ENCODE results near the gene DPF3.

Gene DPF3

DNA sequence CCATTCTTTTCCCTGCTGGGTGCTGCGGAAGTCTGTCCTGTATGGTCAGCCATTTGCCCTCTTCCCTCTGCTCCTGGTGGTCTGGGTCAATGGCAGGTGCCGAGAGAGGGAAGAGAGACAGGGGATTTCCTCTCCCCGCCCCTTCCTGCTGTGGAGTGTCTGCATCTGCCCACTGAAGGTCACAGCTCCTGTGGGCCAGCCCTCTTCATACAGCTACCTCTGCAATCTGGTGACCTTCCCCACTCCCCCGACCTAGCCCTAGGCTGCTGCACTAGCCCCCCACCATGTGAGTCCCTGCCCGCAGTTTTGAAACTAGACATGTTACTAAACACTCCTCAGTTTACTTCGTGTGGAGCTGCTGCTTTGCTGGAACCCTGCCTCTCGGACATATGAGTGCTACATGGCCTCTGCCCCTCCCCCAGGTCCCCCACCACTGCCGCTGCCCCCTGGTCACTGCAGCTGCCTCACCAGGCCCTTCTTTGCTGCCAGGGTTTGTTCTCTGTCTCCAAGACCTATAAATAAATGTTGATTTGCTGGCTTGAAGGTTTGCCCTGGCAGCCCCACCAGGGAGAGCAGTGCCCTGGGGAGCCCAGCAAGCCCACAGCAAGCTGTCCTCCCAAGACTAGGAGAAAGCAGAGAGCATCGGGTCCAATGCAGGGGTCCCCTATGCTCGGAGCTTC lies 102.9 kb downstream of the DPF3 start:
- DNase-seq: no peak

DNA sequence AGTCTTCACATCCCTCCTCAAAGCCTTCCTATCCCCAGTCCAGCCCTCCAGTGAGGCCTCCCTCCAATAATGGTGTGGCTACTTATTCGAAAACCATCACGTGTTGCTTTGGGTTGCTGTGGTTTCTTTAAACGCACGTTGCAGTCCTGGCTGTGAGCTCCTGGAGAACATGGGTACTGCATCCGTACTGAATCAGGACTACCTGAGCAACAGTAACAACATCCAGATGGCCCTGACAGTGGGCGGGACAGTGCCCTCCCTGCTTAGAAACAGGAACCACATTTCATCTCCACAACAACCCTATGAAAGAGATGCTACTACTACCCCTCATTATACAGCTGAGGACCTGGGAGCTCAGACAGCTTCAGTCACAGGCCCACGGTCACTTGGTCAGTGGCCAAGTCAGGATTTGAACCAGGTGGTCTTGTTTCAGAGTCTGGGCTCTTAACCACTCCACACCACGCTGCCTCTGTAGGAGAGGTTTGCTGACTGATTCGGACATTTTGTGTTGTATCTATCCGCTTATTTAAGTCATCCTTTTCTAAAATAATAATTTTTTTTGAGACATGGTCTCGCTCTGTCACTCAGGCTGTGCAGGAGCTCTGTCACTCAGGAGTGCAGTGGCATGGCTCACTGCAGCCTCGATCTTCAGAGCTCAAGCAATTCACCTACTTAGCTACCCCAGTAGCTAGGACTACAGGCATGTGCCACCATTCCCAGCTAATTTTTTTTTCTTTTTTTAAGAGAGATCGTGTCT lies 104.8 kb downstream of the DPF3 start:
- no peak for DNase-seq

DNA sequence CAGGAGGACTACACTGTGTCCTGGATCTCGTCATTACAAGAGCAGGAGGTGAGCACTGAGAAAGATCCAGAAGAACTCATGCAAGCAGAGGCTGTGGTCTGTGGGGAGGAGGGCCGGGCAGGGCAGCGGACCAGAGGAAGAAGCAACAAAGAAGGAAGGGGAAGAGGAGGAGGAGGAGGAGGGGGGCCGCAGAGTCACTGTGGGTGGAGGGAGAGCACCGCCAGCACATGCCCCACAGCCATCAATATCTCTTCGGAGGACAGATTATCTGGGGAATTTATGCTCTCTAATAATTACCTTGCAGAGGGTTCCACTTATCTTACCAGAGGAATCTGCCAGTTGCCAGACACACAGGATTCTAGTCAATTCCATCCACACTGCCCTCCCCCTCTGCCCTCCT lies 105.6 kb downstream of the DPF3 start:
- DNase-seq: no peak

DNA sequence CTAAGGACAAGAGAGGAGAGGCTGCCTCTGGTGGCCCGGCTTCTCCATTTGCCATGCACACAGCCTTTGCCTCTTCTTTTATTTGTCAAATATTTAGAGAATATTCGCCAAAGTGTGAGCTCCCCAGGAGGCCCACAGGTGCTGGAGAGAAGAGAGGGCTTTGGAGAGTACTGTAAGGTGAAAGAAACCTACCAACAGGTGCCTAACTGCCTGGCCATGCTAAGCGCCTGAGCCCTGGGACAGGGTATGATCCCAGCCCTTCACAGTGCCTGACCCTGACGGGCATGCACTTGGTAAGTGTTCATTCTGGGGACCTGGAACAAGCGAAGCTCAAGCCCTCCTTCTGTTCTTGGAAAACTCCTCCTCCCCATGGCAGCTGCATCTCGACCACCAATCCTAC lies 106.1 kb downstream of the DPF3 start:
- no peak for DNase-seq

DNA sequence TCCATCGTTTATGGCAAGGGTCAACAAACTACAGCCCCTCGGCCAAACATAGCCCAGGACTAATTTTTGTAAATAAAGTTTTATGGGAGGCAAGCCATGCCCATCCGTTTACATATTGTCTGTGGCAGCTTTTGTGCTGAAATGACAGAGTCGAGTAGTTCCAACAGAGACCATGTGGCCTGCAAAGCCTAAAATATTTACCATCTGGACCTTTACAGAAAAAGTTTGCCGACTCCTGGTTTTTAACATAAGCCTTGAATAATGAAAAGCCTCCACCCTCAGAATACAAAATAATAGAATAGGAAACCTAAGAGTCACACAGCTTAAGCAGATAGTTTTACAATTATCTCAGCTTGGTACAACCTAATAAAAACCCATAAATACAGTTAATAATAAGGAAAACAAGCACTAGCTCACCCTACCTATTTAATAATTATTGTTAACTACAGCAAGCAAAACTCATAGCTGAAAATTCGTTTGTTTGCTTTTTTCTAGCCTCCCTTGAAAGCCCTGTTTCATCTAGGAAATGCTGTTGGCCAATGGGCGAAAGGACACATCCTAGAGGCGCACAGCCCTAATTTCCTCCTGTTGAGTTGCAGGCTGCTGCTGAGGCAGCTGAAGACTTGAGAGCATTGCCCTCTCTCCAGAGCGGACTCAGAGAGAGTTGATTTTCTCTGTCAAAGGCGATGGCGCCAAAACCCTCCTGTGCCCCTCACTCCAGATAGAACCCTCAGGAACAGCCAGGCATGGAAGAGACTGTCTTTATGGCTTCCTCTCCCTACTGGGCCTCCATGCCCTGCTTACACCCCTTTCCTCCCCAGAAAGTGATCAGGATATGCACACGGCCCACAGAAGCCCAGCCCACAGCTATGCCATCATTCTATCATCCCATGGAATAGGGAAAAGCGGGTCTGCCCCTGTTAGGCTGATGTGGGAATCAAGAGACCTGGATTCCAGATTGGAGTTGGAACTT lies 107.2 kb downstream of the DPF3 start:
- no peak for DNase-seq

DNA sequence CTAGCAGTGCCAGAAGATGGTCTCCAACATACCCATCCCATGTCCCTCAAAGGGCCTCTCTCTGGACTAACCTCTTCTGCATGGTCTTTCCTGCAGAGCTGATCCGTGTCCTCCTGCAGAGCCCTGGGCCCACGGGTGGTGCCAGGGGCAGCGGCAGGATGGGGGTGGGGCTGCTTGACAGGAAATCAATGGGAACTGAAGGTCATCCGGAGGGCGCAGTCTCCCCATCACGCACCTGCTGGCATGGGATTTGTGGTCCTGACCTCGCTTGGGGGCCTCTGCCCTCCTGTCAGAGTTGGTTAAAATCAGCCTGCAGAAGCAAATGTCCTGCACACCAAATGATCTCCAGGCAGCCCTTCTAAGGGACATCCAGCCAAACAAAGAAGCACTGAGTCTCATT lies 110.2 kb downstream of the DPF3 start:
- DNase-seq: no peak

DNA sequence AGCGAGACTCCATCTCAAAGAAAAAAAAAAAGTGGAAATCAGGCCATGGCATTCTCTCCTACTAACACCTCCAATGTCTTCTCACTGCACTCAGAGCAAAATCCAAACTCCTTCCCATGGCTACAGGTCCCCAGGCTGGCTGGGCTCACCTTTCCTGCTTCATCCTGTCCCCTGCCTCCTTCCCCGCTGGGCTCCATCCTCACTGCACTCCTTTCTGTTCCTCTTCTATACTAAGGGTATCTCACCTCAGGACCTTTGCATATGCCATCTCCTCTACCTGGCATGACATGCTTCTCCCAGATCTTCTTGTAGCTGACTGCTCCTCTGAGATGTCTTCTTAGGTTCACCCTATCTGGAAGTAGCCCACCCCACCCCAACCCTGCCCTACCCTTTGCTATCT lies 111.1 kb downstream of the DPF3 start:
- DNase-seq: no peak

DNA sequence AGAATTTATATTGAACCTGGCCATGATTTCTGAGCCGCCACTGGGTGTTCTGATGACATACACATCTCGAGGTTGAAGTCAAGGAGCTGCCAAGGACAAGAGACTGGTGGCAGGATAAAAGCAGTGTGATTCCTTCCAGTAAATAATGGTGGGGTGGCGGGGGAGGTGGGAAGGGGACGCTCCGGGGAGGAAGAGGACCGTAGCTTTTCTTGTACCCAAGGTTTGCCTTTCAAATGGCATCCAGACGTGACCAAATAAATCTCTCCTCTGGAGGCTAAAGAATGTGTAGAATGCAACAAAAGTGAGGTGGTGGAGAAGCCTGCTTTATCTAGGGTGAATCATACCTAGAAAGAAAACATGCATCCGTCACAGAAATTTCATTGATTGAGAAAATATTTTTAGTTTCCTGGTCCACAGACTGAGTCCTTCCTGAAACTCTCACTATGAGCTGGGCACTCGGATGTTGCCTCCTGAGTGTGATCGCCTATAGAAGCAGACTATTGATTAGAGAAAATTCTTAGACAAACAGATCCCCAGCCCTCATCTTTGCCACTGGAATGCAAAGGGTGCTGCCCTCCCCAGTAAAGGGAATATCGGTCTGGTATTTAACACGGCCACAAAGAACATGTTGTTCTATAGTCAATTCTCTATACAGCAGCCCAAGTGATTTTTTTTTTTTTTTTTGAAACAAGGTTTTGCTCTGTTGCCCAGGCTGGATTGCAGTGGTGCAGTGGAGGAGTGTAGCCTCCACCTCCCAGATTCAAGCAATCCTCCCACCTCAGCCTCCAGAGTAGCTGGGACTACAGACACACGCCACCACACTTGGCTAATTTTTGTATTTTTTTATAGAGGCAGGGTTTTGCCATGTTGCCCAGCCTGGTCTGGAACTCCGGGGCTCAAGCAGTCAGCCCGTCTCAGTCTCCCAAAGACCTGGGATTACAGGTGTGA lies 112.1 kb downstream of the DPF3 start:
- no peak for DNase-seq

DNA sequence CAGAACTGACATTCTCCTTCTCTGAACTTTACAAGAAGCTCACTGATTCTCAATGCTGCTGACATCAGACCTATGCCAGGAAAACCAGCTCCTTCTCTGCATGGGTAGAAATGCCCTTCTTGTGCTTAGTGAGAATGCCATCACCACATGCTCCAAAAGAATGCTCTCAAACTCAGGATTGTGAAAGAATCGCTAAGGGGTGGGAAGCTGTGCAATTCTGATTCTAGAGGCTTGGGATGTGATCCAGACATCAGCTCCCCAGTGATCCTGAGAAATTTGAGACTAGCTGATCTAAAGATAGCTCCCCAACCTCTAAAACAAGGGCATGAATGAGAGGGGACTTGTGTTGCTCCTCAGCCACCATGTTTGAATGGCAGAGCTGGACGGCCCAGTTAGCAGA lies 113.2 kb downstream of the DPF3 start:
- DNase-seq: no peak

DNA sequence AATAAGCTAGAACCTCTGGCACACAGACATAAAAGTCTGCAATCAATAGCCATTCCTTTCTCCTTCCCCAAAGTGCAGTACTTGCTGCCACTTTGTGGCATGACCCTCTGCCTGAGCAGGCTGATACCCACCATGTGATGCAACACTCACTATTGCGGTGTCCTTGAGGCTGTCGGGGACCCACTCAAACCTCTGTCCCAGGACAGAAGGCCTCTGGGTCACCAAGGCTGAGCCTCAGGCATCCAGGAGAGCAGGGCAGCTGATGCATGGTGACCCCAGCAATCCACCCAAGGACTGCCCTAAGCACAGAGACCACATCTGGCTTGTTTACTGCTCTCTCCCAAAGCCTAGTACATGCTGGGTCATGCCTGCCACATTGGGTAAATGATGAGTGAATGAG lies 114.2 kb downstream of the DPF3 start:
- DNase-seq: no peak

DNA sequence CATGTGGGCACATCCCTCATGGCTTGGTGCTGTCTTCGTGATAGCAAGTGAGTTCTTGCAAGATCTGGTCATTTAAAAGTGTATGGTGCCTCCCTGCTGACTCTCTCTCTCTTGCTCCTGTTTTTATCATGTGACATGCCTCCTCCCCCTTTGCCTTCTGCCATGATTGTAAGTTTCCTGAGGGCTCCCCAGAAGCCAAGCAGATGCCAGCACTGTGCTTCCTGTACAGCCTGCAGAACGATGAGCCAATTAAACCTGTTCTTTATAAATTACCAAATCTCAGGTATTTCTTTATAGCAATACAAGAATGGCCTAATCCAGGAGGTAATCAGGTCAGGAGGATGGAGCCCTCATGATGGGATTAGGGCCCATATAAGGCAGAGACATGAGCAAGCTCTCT lies 116.3 kb downstream of the DPF3 start:
- no peak for DNase-seq

DNA sequence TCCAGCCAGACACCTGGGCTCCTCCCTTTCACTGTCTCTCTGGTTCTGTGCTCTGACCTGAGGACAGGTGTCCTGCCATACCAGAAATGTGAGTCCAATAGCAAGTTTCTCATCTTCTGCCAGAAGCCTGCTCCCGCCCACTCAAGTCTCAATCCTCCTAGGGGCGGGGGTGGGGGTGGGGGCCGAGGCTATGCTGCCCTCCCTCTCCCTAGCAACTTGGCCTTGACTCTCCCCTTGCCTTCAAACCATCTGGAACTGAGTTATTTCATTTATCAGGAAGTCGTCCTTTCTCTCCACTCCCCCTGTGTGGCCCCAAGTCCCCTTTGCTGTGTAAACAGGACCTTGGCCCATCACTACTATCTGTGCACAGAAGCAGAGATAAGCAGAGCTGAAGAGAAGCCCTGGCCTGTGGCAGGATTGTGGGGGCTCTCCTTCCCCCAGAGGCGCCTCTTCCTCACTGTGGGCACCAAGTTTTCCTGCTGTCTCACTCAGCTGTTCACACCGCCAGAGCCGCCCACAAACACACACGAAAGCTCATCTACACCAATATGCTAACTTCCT lies 117.1 kb downstream of the DPF3 start:
- no peak for DNase-seq

DNA sequence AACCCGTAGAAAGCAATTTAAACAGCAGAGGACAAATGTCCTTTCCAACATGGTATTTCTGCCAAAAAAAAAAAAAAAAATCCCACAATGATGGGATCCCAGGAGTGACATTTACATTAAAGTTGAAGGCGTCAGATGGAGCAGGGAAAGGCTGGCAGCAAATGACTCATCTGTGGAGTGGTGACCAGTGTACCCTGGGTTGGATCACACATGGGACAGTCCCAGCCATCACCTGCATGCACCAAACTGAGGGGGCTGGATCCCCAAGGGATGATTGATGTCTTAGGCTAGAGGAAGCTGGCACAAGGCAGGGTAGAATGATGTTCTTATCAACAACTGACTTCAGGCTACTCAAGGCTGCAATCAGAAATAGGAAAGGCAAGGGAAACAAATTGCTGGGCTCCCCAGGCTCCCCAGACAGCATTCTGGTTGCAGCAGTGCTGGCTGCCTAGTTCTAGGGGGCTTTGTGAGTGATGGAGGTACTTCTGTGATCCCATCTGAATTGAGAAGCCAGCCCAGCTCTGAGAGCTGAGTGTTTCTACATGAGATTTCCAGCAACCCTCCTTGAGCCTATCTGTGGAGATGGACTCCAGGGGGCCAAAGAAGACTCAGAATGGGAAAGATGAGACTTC lies 117.9 kb downstream of the DPF3 start:
- no peak for DNase-seq

DNA sequence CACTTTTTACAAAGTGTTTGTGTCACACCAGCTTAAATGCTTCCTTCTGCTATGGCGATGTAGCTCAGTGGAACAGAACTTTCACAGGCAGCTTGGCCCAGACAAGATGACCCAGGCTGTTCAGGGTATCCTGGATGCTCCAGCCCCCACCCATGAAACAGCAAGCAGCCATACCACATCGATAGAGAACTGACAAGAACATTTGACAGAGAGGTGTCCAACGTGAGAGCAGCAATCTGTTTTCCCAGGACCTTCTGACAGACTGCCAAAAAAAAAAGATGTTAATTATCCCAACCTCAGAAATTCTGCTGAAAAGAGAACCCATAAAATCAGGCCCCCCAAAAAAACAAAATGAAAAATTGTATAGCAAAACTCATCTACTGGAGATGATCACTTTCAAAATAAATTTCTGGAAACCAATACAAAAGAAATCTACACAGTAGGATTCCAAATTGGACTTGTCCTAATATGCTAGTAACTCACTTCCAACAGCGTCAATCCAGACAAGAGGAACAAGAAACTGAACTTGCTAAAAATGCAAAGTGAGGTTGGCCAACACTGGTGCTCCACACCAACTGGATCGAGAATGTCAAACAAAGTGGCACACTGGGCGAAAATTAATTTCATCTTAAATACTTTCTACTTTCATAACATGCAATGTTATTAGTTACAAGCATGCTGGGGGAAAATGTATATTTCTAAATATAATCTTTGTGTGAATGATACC lies 118.8 kb downstream of the DPF3 start:
- no peak for DNase-seq

DNA sequence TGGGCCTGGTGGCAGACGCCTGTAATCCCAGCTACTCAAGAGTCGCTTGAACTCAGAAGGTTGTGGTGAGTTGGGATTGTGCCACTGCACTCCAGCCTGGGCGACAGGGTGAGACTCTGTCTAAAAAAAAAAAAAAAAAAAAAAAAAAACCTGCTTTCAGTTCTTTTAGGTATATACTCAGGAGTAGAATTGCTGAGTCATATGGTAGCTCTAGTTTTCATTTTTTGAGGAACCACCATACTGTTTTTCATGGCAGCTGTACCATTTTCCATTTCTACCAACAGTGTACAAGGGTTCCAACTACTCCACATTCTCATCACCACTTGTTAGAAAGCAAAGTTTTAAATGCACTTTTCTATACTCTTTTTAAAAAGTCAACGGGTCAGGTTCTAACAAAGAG lies 119.8 kb downstream of the DPF3 start:
- DNase-seq: no peak

DNA sequence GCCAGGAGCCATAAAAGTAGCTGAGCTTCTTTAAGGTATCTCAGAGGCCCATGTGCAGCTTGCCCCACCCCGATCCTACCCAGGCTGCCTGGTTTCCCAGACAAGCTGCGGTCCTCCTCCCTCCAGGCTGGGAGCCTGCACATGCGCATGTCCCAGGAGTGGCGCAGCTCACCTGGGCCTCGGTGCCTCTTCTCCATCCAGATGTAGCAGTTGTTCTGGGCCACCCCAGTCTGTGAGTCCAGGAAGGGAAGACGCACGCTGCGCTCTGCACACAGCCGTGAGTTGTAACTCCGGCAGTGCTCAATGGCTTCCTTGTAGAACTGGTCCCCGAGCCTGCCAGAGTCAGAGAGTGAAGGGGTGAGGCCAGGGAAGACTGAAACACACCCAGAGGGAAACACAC lies 122.3 kb downstream of the DPF3 start:
- no peak for DNase-seq

DNA sequence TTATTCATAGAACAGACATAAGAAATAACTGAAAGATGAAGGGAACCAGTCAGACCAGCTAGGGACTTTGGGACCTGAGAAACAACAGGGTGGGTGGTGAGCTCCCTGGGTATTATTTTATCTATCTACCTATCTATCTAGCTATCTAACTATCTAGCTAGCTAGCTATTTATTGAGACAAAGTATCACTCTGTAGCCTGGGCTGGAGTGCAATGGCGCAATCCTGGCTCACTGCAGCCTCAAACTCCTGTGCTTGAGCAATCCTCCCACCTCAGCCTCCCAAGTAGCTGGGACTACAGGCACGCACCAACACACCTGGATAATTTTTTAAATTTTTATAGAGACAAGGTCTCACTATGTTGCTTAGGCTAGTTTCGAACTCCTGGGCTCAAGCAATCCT lies 127.6 kb downstream of the DPF3 start:
- DNase-seq: no peak

DNA sequence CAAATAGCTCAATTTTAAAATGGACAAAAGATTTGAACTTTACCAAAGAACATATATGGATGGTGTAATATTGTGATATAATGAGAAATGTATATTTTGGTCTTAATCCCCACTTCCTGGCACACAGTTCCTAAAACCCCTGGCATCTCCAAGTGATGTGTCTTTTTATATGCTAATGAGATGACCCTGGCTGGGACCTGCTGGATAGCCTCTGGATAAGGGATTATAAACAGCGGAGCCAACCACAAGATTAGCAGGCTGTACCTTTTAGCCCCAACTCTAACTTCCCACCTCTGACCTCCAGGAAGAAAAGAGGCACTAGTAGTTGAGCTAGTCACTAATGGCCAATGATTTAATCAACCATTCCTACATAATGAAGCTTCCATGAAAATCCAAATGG lies 130.0 kb downstream of the DPF3 start:
- DNase-seq: no peak

DNA sequence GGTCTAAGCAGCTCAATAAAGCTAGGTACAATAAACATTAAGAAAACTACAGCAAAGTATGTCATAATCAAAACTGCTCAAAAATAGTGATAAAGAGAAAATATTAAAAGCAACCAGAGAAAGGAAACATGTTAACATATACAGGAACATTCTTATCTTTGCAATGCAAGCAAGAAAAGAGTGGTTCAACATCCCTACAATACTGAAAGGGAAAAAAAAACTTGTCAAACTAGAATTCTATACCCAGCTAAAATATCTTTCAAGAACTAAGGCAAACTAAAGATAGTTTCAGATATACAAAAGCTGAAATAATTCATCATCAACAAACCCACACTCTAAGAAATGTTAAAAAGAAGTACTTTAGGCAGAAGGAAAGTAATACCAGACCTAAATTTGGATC lies 134.2 kb downstream of the DPF3 start:
- DNase-seq: no peak

DNA sequence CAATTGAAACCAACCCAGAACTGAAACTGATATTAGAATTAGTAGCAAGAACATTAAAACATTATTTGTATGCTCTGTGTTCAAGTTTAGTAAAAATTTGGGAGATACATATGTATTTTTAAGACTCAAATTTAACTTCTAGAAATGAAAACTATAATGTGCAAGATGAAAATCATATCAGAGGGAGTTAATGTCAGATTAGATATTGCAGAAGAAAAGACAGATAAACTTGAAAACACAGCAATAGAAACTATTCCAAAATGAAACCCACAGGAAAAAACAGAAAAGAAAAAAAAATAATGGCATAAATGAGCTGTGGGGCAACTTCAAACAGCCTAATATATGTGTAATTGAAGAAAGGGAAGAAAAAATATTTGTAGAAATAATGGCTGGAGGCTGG lies 134.9 kb downstream of the DPF3 start:
- no peak for DNase-seq

DNA sequence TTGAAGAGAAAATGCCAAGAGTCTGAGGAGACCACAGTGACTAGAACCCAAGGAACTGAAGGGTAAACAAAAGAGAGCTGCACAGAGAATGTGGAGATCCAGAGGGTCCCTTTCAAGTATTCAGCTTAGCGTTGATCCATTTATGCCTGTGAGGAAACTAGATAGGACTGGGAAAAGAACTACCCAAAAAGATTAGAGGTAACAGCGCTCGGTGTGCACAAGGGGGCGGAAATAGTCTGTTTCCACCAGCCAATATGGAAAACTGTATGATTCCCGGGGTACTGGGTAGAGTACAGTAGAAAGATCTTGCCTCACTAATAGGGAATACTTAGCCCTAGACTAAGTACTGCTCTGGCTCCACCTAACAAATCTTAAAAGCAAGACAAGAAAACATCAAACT lies 135.5 kb downstream of the DPF3 start:
- no peak for DNase-seq

All from COR-L47 (cell line).